Diencephalon (tissue), 1 donor: ENCODE data around the gene ITGB5. TPM values are rescaled to one million over a fixed set of nuclear protein-coding genes. Genes with fewer than 3 reads are reported as not detected.

ENCODE experiments used
- small RNA-seq: library from RNA; depleted of rRNA; stranded (forward); fragments of <200 nt; gene quantifications from one replicate; pipeline ENCODE3, GENCODE V24; 2014
- total RNA-seq: library from RNA; depleted of rRNA; stranded (reverse); fragments of >200 nt; gene quantifications from one replicate; pipeline ENCODE4 v1.2.3, GENCODE V29; 2014

Gene ITGB5, protein sequence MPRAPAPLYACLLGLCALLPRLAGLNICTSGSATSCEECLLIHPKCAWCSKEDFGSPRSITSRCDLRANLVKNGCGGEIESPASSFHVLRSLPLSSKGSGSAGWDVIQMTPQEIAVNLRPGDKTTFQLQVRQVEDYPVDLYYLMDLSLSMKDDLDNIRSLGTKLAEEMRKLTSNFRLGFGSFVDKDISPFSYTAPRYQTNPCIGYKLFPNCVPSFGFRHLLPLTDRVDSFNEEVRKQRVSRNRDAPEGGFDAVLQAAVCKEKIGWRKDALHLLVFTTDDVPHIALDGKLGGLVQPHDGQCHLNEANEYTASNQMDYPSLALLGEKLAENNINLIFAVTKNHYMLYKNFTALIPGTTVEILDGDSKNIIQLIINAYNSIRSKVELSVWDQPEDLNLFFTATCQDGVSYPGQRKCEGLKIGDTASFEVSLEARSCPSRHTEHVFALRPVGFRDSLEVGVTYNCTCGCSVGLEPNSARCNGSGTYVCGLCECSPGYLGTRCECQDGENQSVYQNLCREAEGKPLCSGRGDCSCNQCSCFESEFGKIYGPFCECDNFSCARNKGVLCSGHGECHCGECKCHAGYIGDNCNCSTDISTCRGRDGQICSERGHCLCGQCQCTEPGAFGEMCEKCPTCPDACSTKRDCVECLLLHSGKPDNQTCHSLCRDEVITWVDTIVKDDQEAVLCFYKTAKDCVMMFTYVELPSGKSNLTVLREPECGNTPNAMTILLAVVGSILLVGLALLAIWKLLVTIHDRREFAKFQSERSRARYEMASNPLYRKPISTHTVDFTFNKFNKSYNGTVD
- 55.4 TPM for total RNA-seq

DNA sequence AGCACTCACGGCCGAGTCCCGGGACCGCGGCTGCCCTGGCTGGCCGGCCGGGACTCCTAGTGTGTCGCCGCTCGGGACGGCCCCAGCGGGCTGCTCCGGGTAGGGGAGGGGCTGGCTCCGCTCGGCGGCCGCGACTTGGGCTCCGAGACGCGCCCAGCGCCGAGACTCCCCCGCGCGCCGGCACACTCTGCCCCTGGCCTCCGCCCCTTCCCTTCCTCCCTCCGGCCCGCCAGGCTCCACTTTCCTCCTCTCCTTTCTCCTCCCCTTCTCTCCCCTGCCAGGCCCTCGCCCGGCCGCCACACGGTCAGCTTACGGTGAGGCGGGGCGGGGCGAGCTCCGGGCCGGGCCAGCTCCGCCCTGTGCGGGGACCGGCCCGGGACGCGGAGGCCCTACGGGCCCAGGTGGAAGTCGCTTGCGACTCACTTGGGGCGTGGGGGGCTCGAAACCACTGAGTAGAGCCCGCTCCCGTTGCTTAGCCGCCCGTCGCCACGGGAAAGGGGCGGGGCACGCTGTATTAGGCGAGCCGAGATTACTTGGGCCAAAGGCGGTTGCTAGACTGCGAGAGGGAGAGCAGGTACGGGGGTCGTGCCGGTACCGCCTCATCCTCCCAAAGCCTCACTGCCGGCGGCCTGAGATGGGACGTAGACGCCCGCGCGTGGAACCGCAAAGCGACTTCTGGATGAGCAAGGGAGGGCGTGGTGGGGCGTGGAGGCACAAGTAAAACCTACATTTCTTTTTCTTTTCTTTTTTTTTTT lies at the start of gene ITGB5:
Gene ITGB5 (minus strand): TSS at position 189 of the 755 bp plus-strand sequence. CDS start 365 bp downstream, outside the sequence.

DNA sequence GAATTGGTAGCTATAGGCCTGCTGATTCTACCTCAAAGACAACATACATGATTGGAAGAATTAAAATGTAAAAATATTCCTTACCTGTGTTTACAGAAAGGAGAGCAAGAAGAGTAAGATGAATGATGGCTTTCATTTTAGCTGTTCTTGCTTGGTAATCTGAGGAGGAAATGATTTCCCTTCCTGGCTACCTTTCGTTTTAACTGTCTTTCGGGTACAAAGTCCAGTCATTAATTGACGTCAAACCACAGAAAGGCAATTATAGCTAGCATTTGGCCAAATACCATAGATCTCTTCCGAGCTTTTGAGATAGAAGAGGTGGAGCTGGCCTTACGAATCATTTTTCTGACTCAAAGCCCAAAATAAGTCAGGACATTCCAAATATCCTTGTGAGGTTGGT lies 47.4 kb upstream of the ITGB5 start, which contains the start of gene MUC13:
Gene MUC13 (minus strand): TSS at position 175 of the 400 bp plus-strand sequence. CDS start 39 bp downstream, at position 136.

DNA sequence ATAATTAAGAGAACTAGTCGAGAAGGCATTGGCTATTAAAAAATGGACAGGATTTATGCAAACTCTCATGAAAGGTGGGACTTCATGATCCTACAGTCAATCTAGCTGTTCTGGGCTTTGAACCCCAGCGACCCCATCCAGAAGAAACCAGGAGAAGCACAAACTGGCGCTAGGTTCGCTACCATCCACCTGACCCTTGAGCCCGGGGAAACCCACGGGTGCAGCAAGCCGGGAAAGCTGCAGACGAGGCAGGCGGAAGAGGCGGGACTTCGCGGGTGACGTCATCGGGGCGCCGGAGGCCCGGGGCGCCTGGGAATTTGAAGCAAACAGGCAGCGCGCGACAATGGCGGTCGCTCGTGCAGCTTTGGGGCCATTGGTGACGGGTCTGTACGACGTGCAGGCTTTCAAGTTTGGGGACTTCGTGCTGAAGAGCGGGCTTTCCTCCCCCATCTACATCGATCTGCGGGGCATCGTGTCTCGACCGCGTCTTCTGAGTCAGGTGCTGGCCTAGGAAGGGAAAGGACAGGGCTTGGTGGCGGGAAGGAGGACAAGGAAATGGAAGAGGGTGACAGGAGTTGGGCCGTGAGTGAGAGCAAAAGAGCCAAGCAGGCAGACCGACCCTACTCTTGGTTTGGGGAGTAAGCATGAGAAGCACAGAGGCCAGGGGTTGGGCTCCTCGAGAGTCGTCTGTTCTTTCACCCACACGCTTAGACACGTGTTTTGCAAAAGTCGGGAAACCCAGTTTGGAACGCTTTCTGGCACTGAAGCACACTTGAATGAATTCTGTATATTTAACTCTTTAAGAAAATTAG lies 156.8 kb downstream of the ITGB5 start, which contains the start of gene UMPS:
Gene UMPS (plus strand): TSS at position 324 of the 812 bp plus-strand sequence. CDS start 20 bp downstream, at position 344.

Small RNA genes lying within 50 kb of the gene (small RNA-seq; reads per million reads assigned to genes)
- gene MIR544B, result not detected

Other genes starting within 250 kb of the ITGB5 start
- gene UMPS, start 156.9 kb downstream of the ITGB5 start, total RNA-seq, result 48.4 TPM
- gene MUC13, start 47.4 kb upstream of the ITGB5 start, total RNA-seq, result not detected
- gene HEG1, start 168.6 kb upstream of the ITGB5 start, total RNA-seq, result 7.2 TPM